Measurements from ENCODE around the gene VIPAS39. TPM values are rescaled to one million over a fixed set of nuclear protein-coding genes. Genes with fewer than 3 reads are reported as not detected.

VIPAS39 gene
- total RNA-seq, 1 experiment from 2014 or later = 28.1 TPM

DNA sequence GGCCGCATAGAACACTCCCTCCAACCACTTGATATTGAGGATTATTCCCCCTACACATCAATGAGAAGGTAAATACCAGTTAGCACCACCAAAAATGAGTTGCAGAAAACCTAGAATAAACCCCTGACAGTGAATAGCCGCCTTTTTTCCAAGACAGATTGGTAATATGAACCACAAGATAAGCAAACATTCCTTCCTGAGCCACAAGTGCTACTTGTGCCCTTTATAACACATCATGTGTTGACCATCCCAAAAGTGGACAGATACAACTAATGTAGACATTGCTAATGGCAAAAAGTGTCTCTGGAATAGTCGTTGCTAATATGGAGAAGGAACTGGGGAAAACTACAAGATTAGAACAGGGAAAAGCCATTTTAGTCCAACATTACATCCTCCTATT is 51.3 kb downstream of the VIPAS39 start:
- no peak for DNase-seq (ENCODE audit: low spot score)

DNA sequence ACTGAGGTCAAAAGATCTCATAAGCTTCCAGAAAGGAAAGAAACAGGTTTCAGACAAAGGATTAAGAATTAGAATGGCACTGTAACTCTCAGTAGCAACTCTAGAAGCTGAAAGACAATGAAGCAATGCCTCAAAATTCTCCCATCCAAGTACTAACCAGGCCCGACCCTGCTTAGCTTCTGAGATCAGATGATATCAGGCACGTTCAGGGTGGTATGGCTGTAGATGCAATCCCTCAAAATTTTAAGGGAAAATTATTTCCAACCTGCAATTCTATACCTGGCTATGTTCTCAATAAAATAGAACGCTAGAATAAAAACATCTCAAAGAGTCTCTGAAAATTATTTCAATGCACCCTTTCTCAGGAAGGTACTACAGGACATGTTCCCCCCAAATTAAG is 53.6 kb downstream of the VIPAS39 start:
- no peak for DNase-seq (ENCODE audit: low spot score)

DNA sequence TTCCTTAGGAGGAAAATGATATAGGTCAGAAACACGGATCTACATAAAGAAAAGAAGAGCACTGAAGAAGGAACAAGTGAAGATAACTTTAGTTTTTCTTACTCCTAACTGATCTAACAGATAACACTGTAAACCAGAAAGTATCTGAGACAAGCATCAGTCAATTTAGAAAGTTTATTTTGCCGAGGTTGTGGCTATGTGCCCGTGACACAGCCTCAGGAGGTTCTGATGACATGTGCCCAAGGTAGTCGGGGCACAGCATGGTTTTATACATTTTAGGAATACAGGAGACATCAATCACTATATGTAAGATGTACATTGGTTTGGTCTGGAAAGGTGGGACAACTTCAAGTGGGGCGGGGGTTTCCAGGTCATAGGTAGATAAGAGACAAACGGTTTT is 57.2 kb downstream of the VIPAS39 start:
- DNase-seq (ENCODE audit: low spot score) = no peak

GRCh38 chr14:77390188-77390587 is 67.2 kb downstream of the VIPAS39 start:
- no peak for DNase-seq (ENCODE audit: low spot score)

- no peak for DNase-seq (ENCODE audit: low spot score)
These were observed 78.7 kb downstream of the VIPAS39 start for GRCh38 chr14:77378701-77379100.

GRCh38 chr14:77377502-77377844 is 79.9 kb downstream of the VIPAS39 start:
- DNase-seq (ENCODE audit: low spot score) = no peak

DNA sequence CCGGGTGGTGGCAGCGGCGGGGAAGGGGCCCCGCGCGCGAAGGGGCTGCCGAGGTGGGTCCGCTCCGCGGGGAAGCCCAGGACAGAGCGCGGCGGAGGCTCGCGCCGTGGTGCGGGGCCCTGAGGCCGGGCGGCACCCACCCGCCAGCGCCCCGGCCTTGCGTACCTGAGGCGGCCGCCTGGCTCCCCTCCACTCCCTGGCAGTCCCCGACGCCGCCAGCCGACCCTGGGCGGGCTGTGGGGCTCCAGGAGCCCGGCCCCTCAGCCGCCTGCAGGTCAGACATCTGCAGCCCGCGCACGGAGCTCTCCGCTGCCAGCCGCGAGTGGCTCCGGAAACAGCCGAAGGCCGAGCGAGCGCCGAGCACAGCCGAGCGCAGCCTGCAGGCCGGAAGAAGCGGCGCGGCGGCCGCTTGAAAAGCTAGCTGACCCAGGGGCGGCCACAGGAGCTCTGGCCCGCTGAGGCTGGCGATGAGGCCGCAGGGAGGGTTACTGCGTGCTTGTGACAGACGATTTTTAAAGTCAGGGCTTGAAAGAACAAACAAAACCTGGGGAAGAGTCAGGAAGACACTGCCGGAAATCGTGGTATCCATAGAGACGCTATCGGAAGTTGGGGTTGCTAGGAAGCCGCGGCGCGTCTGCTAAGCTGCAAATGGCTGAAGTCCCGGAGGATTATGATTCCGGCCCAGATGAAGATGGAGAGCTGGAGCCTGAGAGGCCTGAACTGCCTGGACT is 80.5 kb downstream of the VIPAS39 start, which contains the start of the genes SAMD15 and TMED8:
Gene SAMD15 (plus strand): TSS at position 609 of the 731 bp plus-strand sequence. CDS start 40 bp downstream, at position 649.
Gene TMED8 (minus strand): TSS at position 324 of the 731 bp plus-strand sequence. CDS start 41 bp downstream, at position 283.
- DNase-seq (ENCODE audit: low spot score) = peak; percentile 69

Other genes starting within 250 kb of the VIPAS39 start
- not detected in 2 replicates for gene NGB, start 186.4 kb downstream of the VIPAS39 start, total RNA-seq (2014; rRNA removed; shearing (Covaris generic))
- 8.6 and 13.7 TPM in 2 replicates for gene POMT2, start 136.7 kb downstream of the VIPAS39 start, total RNA-seq (2014; rRNA removed; shearing (Covaris generic))
- 72.0 and 76.1 TPM in 2 replicates for gene GSTZ1, start 136.6 kb downstream of the VIPAS39 start, total RNA-seq (2014; rRNA removed; shearing (Covaris generic))
- gene TMED8, start 80.5 kb downstream of the VIPAS39 start, total RNA-seq (2014; rRNA removed; shearing (Covaris generic)) = 7.0 and 8.5 TPM in 2 replicates
- gene SAMD15, start 80.2 kb downstream of the VIPAS39 start, total RNA-seq (2014; rRNA removed; shearing (Covaris generic)) = 2.1 and 3.6 TPM in 2 replicates
- not detected in 2 replicates for gene NOXRED1, start 34.1 kb downstream of the VIPAS39 start, total RNA-seq (2014; rRNA removed; shearing (Covaris generic))
- 224 and 235 TPM in 2 replicates for gene AHSA1, start 492 bp upstream of the VIPAS39 start, total RNA-seq (2014; rRNA removed; shearing (Covaris generic))
- not detected in 2 replicates for gene ISM2, start 41.2 kb upstream of the VIPAS39 start, total RNA-seq (2014; rRNA removed; shearing (Covaris generic))
- 10.4 and 14.7 TPM in 2 replicates for gene SPTLC2, start 159.0 kb upstream of the VIPAS39 start, total RNA-seq (2014; rRNA removed; shearing (Covaris generic))

All from H4 (cell line).